Measurements from ENCODE around the gene NFAT5.

NFAT5 gene

DNA sequence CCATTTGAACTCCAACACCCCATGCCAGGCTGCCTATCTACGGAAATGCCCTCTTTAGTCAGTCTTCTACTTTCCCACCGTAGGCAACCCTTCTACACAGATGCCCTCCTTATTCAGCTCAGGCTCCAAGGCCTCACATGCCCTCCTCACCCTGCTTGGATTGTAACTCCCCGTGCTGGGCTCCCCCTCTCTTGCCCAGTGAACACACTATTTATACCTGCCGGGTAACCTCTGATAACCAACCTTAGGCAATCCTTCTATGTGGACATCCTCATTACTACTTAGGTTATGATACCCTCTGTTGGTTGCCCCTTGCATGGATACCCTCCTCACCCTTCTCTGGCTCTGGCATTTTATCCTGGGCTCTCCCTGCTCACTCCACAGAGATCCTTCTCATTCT is 50.3 kb downstream of the NFAT5 start:
- in situ Hi-C loops (cut with HindIII; ENCODE audit: low sequenced_read_pairs): no loop called here

DNA sequence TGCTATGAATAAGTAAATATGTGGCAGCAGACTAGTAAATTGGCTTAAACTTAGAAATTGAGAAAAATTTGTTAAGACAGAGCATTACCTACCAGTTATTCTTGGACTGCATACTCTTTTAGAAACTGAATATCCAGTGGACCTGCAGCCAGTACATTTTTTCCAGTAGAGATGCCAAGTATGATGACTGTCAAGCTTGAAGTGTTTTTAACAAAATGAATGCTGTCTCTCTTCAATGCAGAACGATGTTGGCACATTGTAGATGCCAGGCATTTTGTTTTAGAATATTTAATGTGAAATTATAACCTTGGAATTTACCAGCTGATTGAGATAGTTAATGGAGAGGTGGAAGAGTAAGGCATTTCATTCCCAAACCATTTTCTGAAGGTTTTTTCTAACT is 52.5 kb downstream of the NFAT5 start:
- in situ Hi-C loops (cut with HindIII; ENCODE audit: low sequenced_read_pairs): no loop called here
- peak; percentile 12 for DNase-seq (ENCODE audit: low read depth, low spot score)
- H3K4me3 ChIP-seq (ENCODE audit: low read depth, low read length): no peak overlapping the region
- TF ChIP-seq CTCF (IDR thresholded peaks at IDR 0.05; ENCODE audit: low read depth, low read length): no peak

More for the DNA sequence above, 50.3 kb downstream of the NFAT5 start:
- DNase-seq (ENCODE audit: low read depth, low spot score): no peak
- no peak for TF ChIP-seq CTCF (IDR thresholded peaks at IDR 0.05; ENCODE audit: low read depth, low read length)
- no peak overlapping the region for H3K4me3 ChIP-seq (ENCODE audit: low read depth, low read length)

GRCh38 chr16:69618721-69619120 is 53.0 kb downstream of the NFAT5 start:
- DNase-seq (ENCODE audit: low read depth, low spot score): no peak
- in situ Hi-C loops (cut with HindIII; ENCODE audit: low sequenced_read_pairs): no loop called here
- TF ChIP-seq CTCF (IDR thresholded peaks at IDR 0.05; ENCODE audit: low read depth, low read length): no peak
- no peak overlapping the region for H3K4me3 ChIP-seq (ENCODE audit: low read depth, low read length)

- in situ Hi-C loops (cut with HindIII; ENCODE audit: low sequenced_read_pairs): no loop called here
- DNase-seq (ENCODE audit: low read depth, low spot score): no peak
- H3K4me3 ChIP-seq (ENCODE audit: low read depth, low read length): no peak overlapping the region
- no peak for TF ChIP-seq CTCF (IDR thresholded peaks at IDR 0.05; ENCODE audit: low read depth, low read length)
Measured at GRCh38 chr16:69619514-69619913, 53.7 kb downstream of the NFAT5 start.

GRCh38 chr16:69620573-69620972 is 54.8 kb downstream of the NFAT5 start:
- in situ Hi-C loops (cut with HindIII; ENCODE audit: low sequenced_read_pairs): no loop called here
- DNase-seq (ENCODE audit: low read depth, low spot score): no peak
- no peak overlapping the region for H3K4me3 ChIP-seq (ENCODE audit: low read depth, low read length)
- no peak for TF ChIP-seq CTCF (IDR thresholded peaks at IDR 0.05; ENCODE audit: low read depth, low read length)

GRCh38 chr16:69621225-69621624 is 55.5 kb downstream of the NFAT5 start:
- TF ChIP-seq CTCF (IDR thresholded peaks at IDR 0.05; ENCODE audit: low read depth, low read length): no peak
- DNase-seq (ENCODE audit: low read depth, low spot score): no peak
- in situ Hi-C loops (cut with HindIII; ENCODE audit: low sequenced_read_pairs): no loop called here
- H3K4me3 ChIP-seq (ENCODE audit: low read depth, low read length): no peak overlapping the region

DNA sequence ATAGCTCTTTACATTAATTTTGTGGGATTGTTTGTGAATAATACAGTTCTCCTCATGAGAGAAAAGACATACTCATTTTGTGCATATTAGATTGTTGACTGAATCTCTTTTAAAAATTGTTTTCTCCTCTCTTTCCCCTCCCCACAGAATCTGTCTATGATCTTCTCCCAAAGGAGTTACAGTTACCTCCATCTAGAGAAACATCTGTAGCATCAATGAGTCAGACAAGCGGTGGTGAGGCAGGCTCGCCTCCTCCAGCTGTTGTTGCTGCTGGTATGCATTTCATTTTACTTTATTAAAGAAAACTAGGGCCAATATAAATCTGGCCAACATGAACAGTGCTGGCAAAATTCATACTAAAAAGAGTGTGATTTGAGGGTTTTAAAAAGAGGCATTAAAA is 60.5 kb downstream of the NFAT5 start:
- in situ Hi-C loops (cut with HindIII; ENCODE audit: low sequenced_read_pairs): no loop called here
- H3K4me3 ChIP-seq (ENCODE audit: low read depth, low read length): no peak overlapping the region
- TF ChIP-seq CTCF (IDR thresholded peaks at IDR 0.05; ENCODE audit: low read depth, low read length): no peak
- DNase-seq (ENCODE audit: low read depth, low spot score): peak; percentile 17

Measured in astrocyte of the spinal cord (primary cell).